GM21529 (cell line): ENCODE results near the gene USP47.

ENCODE experiments used
- ATAC-seq: cut with Tn5 transposase; IDR thresholded peaks from one replicate; pipeline ENCODE4 v1.9.1; 2021; ENCODE audit not compliant: unreplicated experiment

The USP47 gene

DNA sequence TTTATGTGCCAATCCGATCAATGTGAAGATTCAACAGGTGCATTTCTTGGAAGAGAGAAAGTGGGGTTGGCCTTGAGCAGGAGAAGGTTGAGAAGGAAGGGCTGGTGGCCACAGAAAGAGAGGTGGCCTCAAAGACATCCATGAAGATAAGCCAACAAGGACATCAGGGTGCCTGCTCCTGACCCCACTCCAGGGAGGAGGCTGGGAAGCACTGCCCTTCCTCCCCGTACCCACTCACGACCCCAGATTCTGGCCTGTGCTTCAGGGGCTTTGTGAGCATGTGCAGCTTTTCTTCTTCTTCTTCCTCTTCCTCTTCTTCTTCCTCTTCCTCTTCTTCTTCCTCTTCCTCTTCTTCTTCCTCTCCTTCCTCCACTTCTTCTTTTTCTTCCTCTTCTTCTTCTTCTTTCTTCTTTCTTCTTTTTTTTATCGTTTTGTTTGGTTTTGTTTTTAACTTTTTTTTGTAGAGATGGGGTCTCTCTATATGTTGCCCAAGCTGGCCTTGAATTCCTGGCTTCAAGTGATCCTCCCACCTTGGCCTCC is 136.4 kb downstream of the USP47 start:
- ATAC-seq, result no peak

DNA sequence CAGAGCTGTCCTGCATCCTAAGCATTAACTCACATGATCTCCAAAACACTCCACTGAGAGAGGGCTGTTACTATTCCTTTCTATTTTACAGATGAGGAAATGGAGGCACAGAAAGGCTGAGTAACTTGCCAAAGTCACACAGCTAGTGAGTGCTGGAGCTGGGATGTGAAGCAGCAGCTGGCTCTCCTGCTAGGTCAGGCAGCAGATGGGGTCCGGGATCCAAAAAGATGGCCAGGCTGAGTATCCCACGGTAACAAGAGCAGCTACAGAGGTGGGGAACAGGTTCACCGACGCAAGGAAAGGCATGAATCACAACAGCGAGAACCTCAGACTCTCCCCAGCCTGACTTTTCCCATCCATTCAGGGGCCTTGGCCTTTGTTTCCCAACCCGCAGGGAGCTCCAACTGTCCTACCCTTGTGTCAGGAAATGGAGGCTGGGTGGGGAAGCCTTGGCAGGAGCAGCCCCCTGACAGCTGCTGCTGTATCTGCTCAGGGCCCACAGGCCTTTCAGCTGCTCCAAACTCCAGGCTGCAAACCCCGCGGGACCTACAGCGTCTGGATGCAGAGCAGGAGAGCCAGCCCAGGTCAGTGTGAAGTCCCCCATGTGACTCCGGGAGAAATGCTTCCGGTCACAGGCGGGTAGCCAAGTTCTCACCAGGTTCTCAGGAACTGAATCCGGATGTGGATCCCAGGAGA is 137.2 kb downstream of the USP47 start:
- no peak for ATAC-seq

DNA sequence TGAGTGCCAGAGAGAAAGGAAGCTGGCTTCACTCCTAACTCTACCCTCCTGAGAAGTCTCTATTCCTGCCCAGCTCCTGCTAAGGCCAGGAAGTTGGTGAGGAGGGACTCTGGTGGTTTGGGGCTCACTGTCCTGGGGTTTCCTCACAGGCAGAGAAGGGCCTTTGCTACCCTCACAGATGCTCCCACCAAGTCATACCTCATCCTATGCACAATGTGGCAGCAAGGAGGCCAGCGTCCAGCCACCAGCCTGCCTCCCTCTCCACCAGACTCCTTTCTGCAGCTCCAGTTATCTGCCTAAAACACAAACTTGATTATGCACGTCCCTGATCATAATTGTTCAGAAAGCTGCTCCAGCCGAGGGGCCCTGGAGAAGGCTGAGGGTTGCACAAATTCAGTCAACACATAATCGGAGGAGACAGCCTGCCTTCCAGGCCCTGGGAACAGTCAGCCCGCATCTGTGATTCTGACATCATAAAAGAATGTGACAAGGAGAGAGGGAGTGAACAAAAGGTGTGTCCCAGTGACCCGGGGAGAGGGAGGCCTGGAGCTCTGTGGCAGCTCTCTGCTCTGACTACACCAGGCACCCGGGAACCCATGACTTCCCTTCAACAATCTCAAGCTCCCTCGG is 137.8 kb downstream of the USP47 start:
- ATAC-seq, result no peak

- ATAC-seq, result no peak
These were observed 138.4 kb downstream of the USP47 start for GRCh38 chr11:11980200-11980599.

DNA sequence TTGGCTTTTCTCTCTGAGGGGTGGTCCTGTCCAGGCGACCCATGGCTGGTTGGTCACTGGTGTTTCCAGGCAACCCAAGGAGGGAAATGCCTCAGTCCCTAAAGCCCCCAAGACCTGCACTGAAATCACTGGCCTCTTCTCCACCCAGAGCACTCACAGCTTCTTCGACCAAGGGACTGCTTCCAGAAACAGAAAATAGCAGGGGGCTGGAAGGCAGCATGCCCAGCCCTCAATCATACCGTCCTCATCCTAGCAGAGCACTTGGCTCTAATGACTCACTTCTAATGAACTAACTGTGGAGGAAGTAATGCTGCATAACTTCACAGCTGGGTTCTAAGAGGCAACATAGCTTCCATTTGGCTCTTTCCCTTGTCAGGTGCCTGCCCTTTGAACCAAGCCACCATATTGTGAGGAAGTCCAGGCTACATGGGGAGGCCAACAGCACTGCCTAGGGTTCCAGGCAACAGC is 139.1 kb downstream of the USP47 start:
- no peak for ATAC-seq

DNA sequence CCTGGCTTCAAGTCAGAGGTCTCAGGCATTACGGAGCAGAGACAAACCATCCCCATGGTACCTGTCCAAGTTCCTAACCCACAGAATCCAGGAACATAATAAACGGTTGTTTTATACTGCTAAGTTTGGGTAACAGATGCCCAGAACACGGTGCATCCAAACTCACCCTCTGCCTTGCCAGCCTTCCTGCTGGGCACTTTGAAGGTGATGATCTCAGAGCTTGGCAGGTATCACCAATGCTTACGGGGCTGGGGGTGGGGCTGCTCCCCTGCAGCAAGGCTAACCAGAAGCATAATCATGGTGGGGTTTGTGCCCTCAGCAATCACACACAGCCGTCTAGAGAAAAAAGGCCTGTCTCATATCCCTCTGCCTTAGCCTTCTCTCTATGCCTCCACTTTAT is 139.6 kb downstream of the USP47 start:
- ATAC-seq, result no peak

DNA sequence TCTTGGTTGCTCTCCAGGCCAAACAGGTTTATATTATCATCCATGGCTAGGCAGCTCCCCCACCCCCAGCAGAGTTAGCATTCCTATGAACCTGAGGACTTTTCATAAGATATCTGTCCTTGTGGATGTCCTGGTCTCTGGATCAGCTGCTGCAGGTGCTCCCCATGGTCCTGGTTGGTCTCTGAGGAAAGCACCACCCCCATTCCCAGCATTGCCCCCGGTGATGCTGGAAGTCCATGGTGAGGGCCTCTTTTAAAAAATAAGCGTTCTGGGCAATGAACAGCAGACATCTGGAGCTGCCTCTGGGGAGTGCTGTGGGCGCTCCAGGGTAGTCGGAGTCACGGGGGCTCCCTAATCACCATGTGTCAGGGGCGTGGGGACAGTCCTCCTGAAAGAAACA is 140.1 kb downstream of the USP47 start:
- ATAC-seq, result no peak

GRCh38 chr11:11982461-11982860 is 140.7 kb downstream of the USP47 start:
- ATAC-seq, result no peak

DNA sequence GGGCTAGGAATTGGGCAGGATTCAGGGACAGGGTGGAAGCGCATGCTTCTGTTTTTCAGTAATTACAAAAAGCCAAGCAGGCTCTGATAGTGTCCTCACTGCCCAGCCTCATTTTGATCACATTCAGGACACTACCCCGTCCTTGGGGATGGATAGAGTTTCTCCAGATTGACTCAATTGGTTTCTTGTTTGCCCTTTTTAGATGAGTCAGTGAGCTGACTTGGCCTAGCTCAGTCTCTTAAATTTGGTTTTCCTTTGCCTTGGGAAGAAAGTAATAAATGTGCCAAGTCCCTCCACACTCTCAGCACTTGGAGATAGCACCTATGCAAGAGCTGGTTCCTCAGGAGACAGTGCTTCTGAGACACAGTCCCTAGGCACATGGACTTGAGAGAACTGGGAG is 141.2 kb downstream of the USP47 start:
- no peak for ATAC-seq

GRCh38 chr11:11983427-11983826 is 141.7 kb downstream of the USP47 start:
- ATAC-seq, result no peak

DNA sequence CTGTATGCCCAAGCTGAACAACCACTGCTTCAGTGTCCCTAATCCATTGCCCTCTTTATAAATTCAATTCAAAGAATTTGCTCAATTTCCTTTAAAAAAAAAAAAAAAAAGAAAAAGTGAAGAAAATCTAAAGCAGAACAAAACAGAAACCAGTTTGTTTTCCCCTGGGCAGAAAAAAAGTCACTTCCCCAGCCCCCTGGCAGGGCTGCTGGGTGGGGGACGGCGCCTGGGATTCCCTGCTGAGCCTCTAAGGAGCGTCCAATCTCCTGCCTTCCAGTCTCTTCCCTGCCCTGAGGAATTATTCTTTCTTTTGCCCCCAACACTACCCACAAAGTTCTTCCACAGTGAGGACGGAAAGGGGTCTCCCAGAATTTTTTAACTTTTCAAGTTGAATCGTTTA is 142.8 kb downstream of the USP47 start:
- no peak for ATAC-seq

DNA sequence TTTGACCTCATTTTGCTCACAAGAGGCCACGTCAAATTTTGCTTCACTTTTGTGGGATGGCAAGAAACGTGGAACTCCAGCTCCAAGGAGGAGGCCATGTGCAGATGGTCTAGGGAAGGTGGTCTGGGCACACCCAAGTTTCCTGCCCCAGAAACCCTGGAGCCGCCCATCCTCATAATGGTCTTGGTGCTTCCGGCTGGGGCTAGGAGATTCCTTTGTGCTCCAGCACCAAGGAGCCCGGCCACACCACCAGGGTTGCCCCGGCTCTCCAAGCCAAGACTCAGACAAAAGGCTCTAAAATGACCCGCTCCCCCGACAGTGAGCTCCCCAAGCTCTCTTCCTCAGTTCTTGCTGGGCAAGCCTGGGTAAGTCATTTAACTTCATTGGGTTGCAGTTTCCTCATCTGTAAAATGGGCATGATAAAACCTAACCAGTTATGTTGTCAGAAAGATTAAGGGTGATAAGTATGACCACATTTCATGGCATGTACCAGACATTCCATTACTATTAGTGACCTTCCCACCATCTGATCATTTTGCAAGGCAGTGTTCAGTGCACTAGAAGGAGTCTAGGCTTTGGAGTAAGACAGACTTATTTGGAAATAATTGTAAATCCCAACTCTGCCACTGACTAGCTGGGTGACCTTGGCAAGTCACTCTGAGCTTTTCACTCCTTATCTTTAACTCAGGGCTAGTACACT is 143.4 kb downstream of the USP47 start:
- ATAC-seq, result no peak

- no peak for ATAC-seq
These were observed 144.5 kb downstream of the USP47 start for GRCh38 chr11:11985954-11986949.

- ATAC-seq, result no peak
These were observed 145.8 kb downstream of the USP47 start for GRCh38 chr11:11987503-11988022.

DNA sequence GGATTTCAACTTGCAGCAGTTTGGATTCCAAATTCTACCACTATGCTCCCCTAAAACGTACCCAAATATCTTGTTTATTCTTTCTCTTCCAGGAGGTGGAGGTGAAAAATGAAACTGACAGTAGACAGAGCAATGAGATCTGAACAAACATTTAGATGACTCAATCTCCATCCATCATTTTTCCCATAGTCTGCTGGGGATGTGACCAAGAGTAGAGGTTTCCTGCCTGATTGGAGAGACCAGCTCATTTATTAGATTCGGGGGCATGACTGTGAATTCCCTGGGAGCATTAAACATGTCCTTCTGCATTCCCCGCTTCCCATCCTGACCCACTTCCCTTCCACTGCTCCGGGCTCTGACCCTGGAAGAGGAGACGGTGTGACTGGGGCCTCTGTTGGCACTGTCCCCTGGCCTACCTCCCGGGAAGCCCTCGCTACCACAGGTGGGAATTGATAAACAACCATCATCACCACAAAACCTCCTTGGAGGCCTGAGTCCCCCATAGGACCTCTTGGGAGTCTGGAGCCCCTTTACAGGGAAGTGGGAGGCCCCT is 146.4 kb downstream of the USP47 start:
- ATAC-seq, result no peak

- ATAC-seq, result no peak
These were observed 147.0 kb downstream of the USP47 start for GRCh38 chr11:11988681-11989261.

- ATAC-seq, result no peak
These were observed 148.3 kb downstream of the USP47 start for GRCh38 chr11:11989774-11990744.
